IMR-90 (cell line): ENCODE results near the gene TSPEAR. TPM values are rescaled to one million over a fixed set of nuclear protein-coding genes. Genes with fewer than 3 reads are reported as not detected.

Experiments used
- ATAC-seq: fragments of 200-7000 bp; cut with Tn5 transposase; 2 replicates; pipeline ENCODE4 v1.9.1; 2020; ENCODE audit warnings: low read depth, mild to moderate bottlenecking, moderate library complexity
- BruUV-seq: library from RNA; stranded (reverse); fragments of 400-500 nt; replicated peaks from 2 replicates; lab custom pipeline; 2021; lab: Mats Ljungman, UMichigan
- CTCF ChIA-PET: fragments of 300-600 bp; formaldehyde crosslinking; extraction: SDS; loops from one replicate; lab custom pipeline; 2021; ENCODE audit warnings: antibody characterized with exemption; lab: Yijun Ruan, JAX
- POLR2A ChIA-PET: fragments of 300-600 bp; sonication (Branson Sonifier 250); formaldehyde crosslinking; loops from one replicate; lab custom pipeline; 2022; ENCODE audit warnings: antibody characterized with exemption; ENCODE audit not compliant: unreplicated experiment; lab: Charles Lee
- DNase-seq: peaks from one replicate; pipeline ENCODE4 v3.0.0; 2013
- H2AFZ ChIP-seq: replicated peaks from 2 replicates; pipeline ENCODE3; 2013; ENCODE audit warnings: low read length, mild to moderate bottlenecking; ENCODE audit not compliant: poor library complexity
- H2AK5ac ChIP-seq: 2 replicates; pipeline ENCODE4 v1.6.1; 2013; ENCODE audit warnings: low read depth, low read length, inconsistent platforms
- H2AK9ac ChIP-seq: replicated peaks from 2 replicates; pipeline ENCODE3; 2013; ENCODE audit warnings: mild to moderate bottlenecking, low read depth, low read length, moderate library complexity; ENCODE audit not compliant: poor library complexity
- H2BK120ac ChIP-seq: 2 replicates; pipeline ENCODE4 v1.6.1; 2013; ENCODE audit warnings: low read depth, low read length, inconsistent platforms
- H2BK15ac ChIP-seq: 3 replicates; pipeline ENCODE4 v1.6.1; 2013; ENCODE audit warnings: low read depth, low read length, inconsistent platforms
- H2BK20ac ChIP-seq: 2 replicates; pipeline ENCODE4 v1.6.1; 2013; ENCODE audit warnings: low read depth, mild to moderate bottlenecking, inconsistent platforms, low read length, moderate library complexity
- H2BK5ac ChIP-seq: 2 replicates; pipeline ENCODE4 v1.6.1; 2013; ENCODE audit warnings: mild to moderate bottlenecking, low read depth, low read length, inconsistent platforms; ENCODE audit not compliant: poor library complexity, severe bottlenecking
- H3K14ac ChIP-seq: replicated peaks from 2 replicates; pipeline ENCODE4 v1.6.1; 2013; ENCODE audit warnings: low read depth, low read length, inconsistent platforms
- H3K18ac ChIP-seq: 2 replicates; pipeline ENCODE4 v1.6.1; 2013; ENCODE audit warnings: low read depth, low read length, control low read depth
- H3K23ac ChIP-seq: 2 replicates; pipeline ENCODE4 v1.6.1; 2013; ENCODE audit warnings: low read depth, low read length, inconsistent platforms
- H3K27ac ChIP-seq: 2 replicates; pipeline ENCODE4 v1.5.1; 2013; ENCODE audit warnings: mild to moderate bottlenecking, control low read depth, low read length; ENCODE audit not compliant: insufficient read depth
- H3K27me3 ChIP-seq: 2 replicates; pipeline ENCODE4 v1.6.1; 2013; ENCODE audit warnings: low read length; ENCODE audit not compliant: control insufficient read depth, insufficient read depth
- H3K36me3 ChIP-seq: 2 replicates; pipeline ENCODE4 v1.6.1; 2013; ENCODE audit warnings: low read length, mixed read lengths; ENCODE audit not compliant: control insufficient read depth, insufficient read depth
- H3K4ac ChIP-seq: 2 replicates; pipeline ENCODE4 v1.6.1; 2013; ENCODE audit warnings: low read depth, low read length, inconsistent platforms
- H3K4me1 ChIP-seq: 2 replicates; pipeline ENCODE4 v1.6.1; 2013; ENCODE audit warnings: low read length, mixed read lengths; ENCODE audit not compliant: control insufficient read depth, insufficient read depth
- H3K4me2 ChIP-seq: 2 replicates; pipeline ENCODE4 v1.6.1; 2013; ENCODE audit warnings: low read depth, mild to moderate bottlenecking, control low read depth, low read length, moderate library complexity
- H3K4me3 ChIP-seq: 2 replicates; pipeline ENCODE4 v1.5.1; 2013; ENCODE audit warnings: low read depth, mild to moderate bottlenecking, control low read depth, low read length, moderate library complexity; ENCODE audit not compliant: insufficient read depth
- H3K56ac ChIP-seq: 2 replicates; pipeline ENCODE4 v1.6.1; 2013; ENCODE audit warnings: low read length, inconsistent platforms; ENCODE audit not compliant: insufficient read depth; ENCODE audit errors: extremely low read depth
- H3K79me1 ChIP-seq, 2 experiments: 2 replicates each; pipeline ENCODE4 v1.6.1; 2013; ENCODE audit warnings: low read length in 2 of 2, inconsistent platforms in 1 of 2, low read depth in 1 of 2
- H3K9ac ChIP-seq: 2 replicates; pipeline ENCODE4 v1.6.1; 2013; ENCODE audit warnings: low read depth, low read length, control low read depth
- H3K9me1 ChIP-seq: 2 replicates; pipeline ENCODE4 v1.6.1; 2013; ENCODE audit warnings: low read length, inconsistent platforms; ENCODE audit not compliant: insufficient read depth
- H3K9me3 ChIP-seq: 2 replicates; pipeline ENCODE4 v1.6.1; 2013; ENCODE audit warnings: low read length; ENCODE audit not compliant: control insufficient read depth, insufficient read depth
- H4K20me1 ChIP-seq: 2 replicates; pipeline ENCODE4 v1.6.1; 2013; ENCODE audit warnings: low read length, inconsistent platforms; ENCODE audit not compliant: insufficient read depth
- H4K5ac ChIP-seq: 2 replicates; pipeline ENCODE4 v1.6.1; 2013; ENCODE audit warnings: mild to moderate bottlenecking, low read depth, low read length, control low read depth
- H4K8ac ChIP-seq, 2 experiments: 2 replicates each; pipeline ENCODE4 v1.6.1; 2013; ENCODE audit warnings: low read depth in 2 of 2, low read length in 2 of 2, control low read depth in 1 of 2, inconsistent platforms in 1 of 2
- H4K91ac ChIP-seq: 2 replicates; pipeline ENCODE4 v1.6.1; 2013; ENCODE audit warnings: low read depth, low read length, inconsistent platforms; ENCODE audit not compliant: insufficient read depth
- CEBPB ChIP-seq: IDR thresholded peaks from 2 replicates; pipeline ENCODE4 v1.6.1; 2012; ENCODE audit warnings: low read depth, low read length, improper control_type of control experiment
- CHD1 ChIP-seq: IDR thresholded peaks from 2 replicates; pipeline ENCODE4 v1.6.1; 2012; ENCODE audit warnings: low read depth, low read length, improper control_type of control experiment
- FOS ChIP-seq: fragments of 150-350 bp; IDR thresholded peaks from 2 replicates; pipeline ENCODE4 v1.6.1; 2016; ENCODE audit warnings: low read depth, low read length
- MXI1 ChIP-seq: IDR thresholded peaks from 2 replicates; pipeline ENCODE4 v1.6.1; 2012; ENCODE audit warnings: low read depth, mild to moderate bottlenecking, low read length, moderate library complexity, borderline replicate concordance
- whole genome bisulfite sequencing, 2 experiments: methylation state at CpG; one replicate each; pipeline versions ENCODE4 v1.1.5 to v1.1.7; 2013; ENCODE audit warnings: missing lambda C conversion rate in 2 of 2; ENCODE audit not compliant: insufficient read length in 1 of 2; ENCODE audit errors: extremely low coverage in 2 of 2; 5-methylcytosine and 5-hydroxymethylcytosine counted together
- dilution Hi-C: fragments of 300-500 bp; cut with HindIII; formaldehyde crosslinking; loops from one replicate; pipeline ENCODE4 v1.14.3; 2018; ENCODE audit warnings: low sequenced_read_pairs; ENCODE audit not compliant: unreplicated experiment
- in situ Hi-C: fragments of 300-500 bp; cut with MboI; formaldehyde crosslinking; loops from 3 replicates; pipeline ENCODE4 v1.14.3; 2019; ENCODE audit warnings: low sequenced_read_pairs, inconsistent platforms, mixed read lengths
- intact Hi-C: fragments of 100-400 bp; cut with micrococcal nuclease; formaldehyde crosslinking; loops from 2 replicates; pipeline ENCODE4 v1.10.0; 2022
- polyA plus RNA-seq, 3 experiments: library from polyadenylated mRNA; depleted of rRNA; stranded (reverse); fragments of >200 nt; gene quantifications; 2 replicates each; pipeline ENCODE4 v1.2.3, GENCODE V29; 2012; ENCODE audit warnings: low replicate concordance in 1 of 3
- total RNA-seq: library from RNA; depleted of rRNA; stranded (reverse); fragments of >200 nt; gene quantifications from 2 replicates; pipeline ENCODE4 v1.2.3, GENCODE V29; 2012

Gene TSPEAR
- total and polyA plus RNA-seq, 2 of the 4 experiments (the other 2 are of a cell fraction): not detected

DNA sequence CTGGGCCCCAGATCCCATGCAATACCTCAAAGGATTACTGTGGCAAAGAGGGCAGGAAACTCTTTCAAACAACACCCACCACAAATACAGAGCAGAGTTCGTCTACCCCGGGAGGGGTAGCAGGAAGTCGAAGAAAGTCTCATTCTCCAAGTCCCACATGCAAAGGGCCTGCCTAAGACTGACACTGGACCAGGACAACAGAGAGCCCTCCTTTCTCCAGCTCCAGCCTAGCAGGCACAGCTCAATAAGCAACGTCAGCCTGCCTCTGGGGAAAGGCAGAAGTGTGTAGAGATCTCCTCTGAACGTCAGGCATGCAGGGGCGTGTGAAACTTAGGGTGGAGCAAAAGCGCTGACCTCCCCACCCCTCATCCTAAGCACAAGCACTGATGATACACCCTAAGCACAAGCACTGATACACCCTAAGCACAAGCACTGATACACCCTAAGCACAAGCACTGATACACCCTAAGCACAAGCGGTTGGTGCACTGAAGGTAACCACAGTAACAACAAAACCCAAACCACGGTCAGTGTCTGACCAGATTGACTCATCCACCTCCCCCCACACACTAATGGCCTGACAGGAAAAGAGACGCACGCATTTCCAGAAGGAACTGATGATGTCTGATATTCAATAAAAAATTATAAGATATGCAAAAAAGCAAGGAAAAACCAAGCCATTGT is 52.3 kb downstream of the TSPEAR start:
- Histone ChIP-seq H3K79me1 (no peaks in the 10 kb centered on the region), H2BK20ac (no peak overlapping the region), H3K4ac (no peak overlapping the region), H3K14ac (no peak overlapping the region), H2BK120ac (no peak overlapping the region), H2BK5ac (no peak overlapping the region), H3K9me3 (peaks cover 3% of the 10 kb centered on the region), H3K56ac (no peak overlapping the region), H4K5ac (no peak overlapping the region), H3K9ac (no peak overlapping the region), H3K27ac (no peak overlapping the region), H4K91ac (no peak overlapping the region), H3K23ac (no peak overlapping the region), H3K36me3 (no peaks in the 10 kb centered on the region), H3K4me2 (no peak overlapping the region), H4K8ac (no peak overlapping the region), H2AFZ (peak overlapping the region; percentile 14), H3K27me3 (peaks cover 2% of the 10 kb centered on the region; the same call in 1 of the 2 replicates), H2AK9ac (no peak overlapping the region), H3K4me1 (no peaks in the 10 kb centered on the region), H3K9me1 (no peaks in the 10 kb centered on the region), H3K4me3 (no peak overlapping the region), H2AK5ac (no peak overlapping the region), H2BK15ac (no peak overlapping the region), H4K20me1 (no peaks in the 10 kb centered on the region), H3K18ac (no peak overlapping the region)
- no TSS peak for BruUV-seq
- CTCF ChIA-PET: no interaction called here
- dilution Hi-C loops (no loop called here), intact Hi-C loops (loop anchor here (10.0 kb wide), 1 partner anchor 56 kb away; the partner anchor contains the start of gene TSPEAR), in situ Hi-C loops (no loop called here)
- POLR2A ChIA-PET: no interaction called here
- no CpG with 5 or more reads among the region's 11 CpGs for WGBS, 2 experiments
- DNase-seq (no peak), ATAC-seq (no peak)
- no peak for TF ChIP-seq MXI1
- no peak for TF ChIP-seq FOS
- no peak for TF ChIP-seq CHD1
- no peak for TF ChIP-seq CEBPB
